ENCODE data around the gene SFXN5. TPM values are rescaled to one million over a fixed set of nuclear protein-coding genes. Genes with fewer than 3 reads are reported as not detected.

The SFXN5 gene
- total RNA-seq, 1 experiment from 2014 or later, result 5.1 TPM

- no peak overlapping the region for H3K9ac ChIP-seq (ENCODE audit: low read length)
These were observed 20.2 kb upstream of the SFXN5 start for GRCh38 chr2:73091696-73092095.

GRCh38 chr2:73091164-73091563, 19.7 kb upstream of the SFXN5 start:
- Histone ChIP-seq H3K27ac (ENCODE audit: low read length) (no peak overlapping the region), H3K4me2 (ENCODE audit: low read depth, low read length, poor library complexity, severe bottlenecking) (no peak overlapping the region), H3K79me2 (ENCODE audit: low read length) (no peaks in the 10 kb centered on the region), H3K9me3 (ENCODE audit: low read length) (no peaks in the 10 kb centered on the region), H3K36me3 (ENCODE audit: insufficient read depth, low read length) (no peaks in the 10 kb centered on the region), H3K9me2 (replicated peaks; ENCODE audit: insufficient read depth, low read length) (no peaks in the 10 kb centered on the region), H3K9ac (ENCODE audit: low read length) (no peak overlapping the region), H4K20me1 (ENCODE audit: insufficient read depth, low read depth, low read length) (no peaks in the 10 kb centered on the region; the same call in 1 of the 2 replicates), H3K4me1 (ENCODE audit: low read length) (no peaks in the 10 kb centered on the region), H3K27me3 (ENCODE audit: low read length) (no peaks in the 10 kb centered on the region), H2AFZ (ENCODE audit: low read length) (no peak overlapping the region), H3K4me3 (ENCODE audit: low read length) (no peak overlapping the region)
- no peak for DNase-seq

More at GRCh38 chr2:73091696-73092095, 20.2 kb upstream of the SFXN5 start:
- no peak overlapping the region for H2AFZ ChIP-seq (ENCODE audit: low read length)
- no peak for DNase-seq
- H3K4me1 ChIP-seq (ENCODE audit: low read length), result no peaks in the 10 kb centered on the region
- no peaks in the 10 kb centered on the region; the same call in 1 of the 2 replicates for H4K20me1 ChIP-seq (ENCODE audit: insufficient read depth, low read depth, low read length)
- no peak overlapping the region for H3K4me3 ChIP-seq (ENCODE audit: low read length)
- H3K27me3 ChIP-seq (ENCODE audit: low read length), result no peaks in the 10 kb centered on the region
- H3K36me3 ChIP-seq (ENCODE audit: insufficient read depth, low read length), result no peaks in the 10 kb centered on the region
- H3K9me2 ChIP-seq (replicated peaks; ENCODE audit: insufficient read depth, low read length), result no peaks in the 10 kb centered on the region
- H3K27ac ChIP-seq (ENCODE audit: low read length), result no peak overlapping the region
- no peak overlapping the region for H3K4me2 ChIP-seq (ENCODE audit: low read depth, low read length, poor library complexity, severe bottlenecking)
- no peaks in the 10 kb centered on the region for H3K9me3 ChIP-seq (ENCODE audit: low read length)
- H3K79me2 ChIP-seq (ENCODE audit: low read length), result no peaks in the 10 kb centered on the region

- no peak for DNase-seq
- H3K36me3 ChIP-seq (ENCODE audit: insufficient read depth, low read length), result no peaks in the 10 kb centered on the region
- H3K4me3 ChIP-seq (ENCODE audit: low read length), result no peak overlapping the region
- H4K20me1 ChIP-seq (ENCODE audit: insufficient read depth, low read depth, low read length), result no peaks in the 10 kb centered on the region
- no peak overlapping the region for H3K4me2 ChIP-seq (ENCODE audit: low read depth, low read length, poor library complexity, severe bottlenecking)
- no peaks in the 10 kb centered on the region for H3K9me3 ChIP-seq (ENCODE audit: low read length)
- no peaks in the 10 kb centered on the region for H3K4me1 ChIP-seq (ENCODE audit: low read length)
- no peak overlapping the region for H3K27ac ChIP-seq (ENCODE audit: low read length)
- H2AFZ ChIP-seq (ENCODE audit: low read length), result no peak overlapping the region
- H3K9me2 ChIP-seq (replicated peaks; ENCODE audit: insufficient read depth, low read length), result no peaks in the 10 kb centered on the region
- H3K79me2 ChIP-seq (ENCODE audit: low read length), result no peaks in the 10 kb centered on the region
- H3K27me3 ChIP-seq (ENCODE audit: low read length), result no peaks in the 10 kb centered on the region
- no peak overlapping the region for H3K9ac ChIP-seq (ENCODE audit: low read length)
These were observed 17.9 kb upstream of the SFXN5 start for GRCh38 chr2:73089270-73090030.

- no peak for DNase-seq
These were observed 17.2 kb upstream of the SFXN5 start for GRCh38 chr2:73088703-73089102.

GRCh38 chr2:73088211-73088610, 16.7 kb upstream of the SFXN5 start:
- Histone ChIP-seq H3K9me2 (replicated peaks; ENCODE audit: insufficient read depth, low read length) (no peaks in the 10 kb centered on the region), H3K4me3 (ENCODE audit: low read length) (no peak overlapping the region), H3K4me1 (ENCODE audit: low read length) (no peaks in the 10 kb centered on the region), H3K9ac (ENCODE audit: low read length) (no peak overlapping the region), H2AFZ (ENCODE audit: low read length) (no peak overlapping the region), H4K20me1 (ENCODE audit: insufficient read depth, low read depth, low read length) (no peaks in the 10 kb centered on the region), H3K27me3 (ENCODE audit: low read length) (no peaks in the 10 kb centered on the region), H3K36me3 (ENCODE audit: insufficient read depth, low read length) (no peaks in the 10 kb centered on the region), H3K27ac (ENCODE audit: low read length) (no peak overlapping the region), H3K9me3 (ENCODE audit: low read length) (no peaks in the 10 kb centered on the region), H3K4me2 (ENCODE audit: low read depth, low read length, poor library complexity, severe bottlenecking) (no peak overlapping the region), H3K79me2 (ENCODE audit: low read length) (no peaks in the 10 kb centered on the region)
- DNase-seq, result no peak

More at GRCh38 chr2:73088703-73089102, 17.2 kb upstream of the SFXN5 start:
- no peaks in the 10 kb centered on the region for H3K4me1 ChIP-seq (ENCODE audit: low read length)
- H2AFZ ChIP-seq (ENCODE audit: low read length), result no peak overlapping the region
- H3K9me3 ChIP-seq (ENCODE audit: low read length), result no peaks in the 10 kb centered on the region
- no peaks in the 10 kb centered on the region for H3K9me2 ChIP-seq (replicated peaks; ENCODE audit: insufficient read depth, low read length)
- no peaks in the 10 kb centered on the region for H3K27me3 ChIP-seq (ENCODE audit: low read length)
- H3K79me2 ChIP-seq (ENCODE audit: low read length), result no peaks in the 10 kb centered on the region
- no peaks in the 10 kb centered on the region for H4K20me1 ChIP-seq (ENCODE audit: insufficient read depth, low read depth, low read length)
- H3K36me3 ChIP-seq (ENCODE audit: insufficient read depth, low read length), result no peaks in the 10 kb centered on the region
- H3K4me3 ChIP-seq (ENCODE audit: low read length), result no peak overlapping the region
- H3K4me2 ChIP-seq (ENCODE audit: low read depth, low read length, poor library complexity, severe bottlenecking), result no peak overlapping the region
- H3K27ac ChIP-seq (ENCODE audit: low read length), result no peak overlapping the region
- H3K9ac ChIP-seq (ENCODE audit: low read length), result no peak overlapping the region

DNA sequence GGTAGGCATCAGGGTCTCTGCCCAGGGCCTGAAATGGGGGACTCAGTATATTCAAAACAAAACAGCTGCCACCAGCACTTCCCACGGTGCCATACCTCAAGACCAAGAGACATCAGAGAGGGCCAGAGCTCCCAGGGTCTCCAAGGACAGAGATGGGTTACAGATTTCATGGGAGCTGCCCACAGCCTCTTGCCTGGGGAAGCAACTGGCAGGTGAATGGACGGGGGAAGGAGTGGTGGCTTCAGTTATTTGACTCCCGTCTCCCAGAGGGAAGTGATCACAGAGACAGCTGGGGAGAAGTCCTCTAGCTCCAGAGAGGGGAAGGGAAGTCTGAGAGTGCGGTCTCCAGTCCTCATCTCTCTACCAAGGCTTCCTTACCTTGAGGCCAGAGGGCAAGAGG, 15.8 kb upstream of the SFXN5 start:
- H3K79me2 ChIP-seq (ENCODE audit: low read length), result no peaks in the 10 kb centered on the region
- H3K9me2 ChIP-seq (replicated peaks; ENCODE audit: insufficient read depth, low read length), result no peaks in the 10 kb centered on the region
- no peak for DNase-seq
- no peak overlapping the region for H3K27ac ChIP-seq (ENCODE audit: low read length)
- no peak overlapping the region for H3K4me2 ChIP-seq (ENCODE audit: low read depth, low read length, poor library complexity, severe bottlenecking)
- no peaks in the 10 kb centered on the region; the same call in 1 of the 2 replicates for H4K20me1 ChIP-seq (ENCODE audit: insufficient read depth, low read depth, low read length)
- no peaks in the 10 kb centered on the region for H3K27me3 ChIP-seq (ENCODE audit: low read length)
- no peak overlapping the region for H3K4me3 ChIP-seq (ENCODE audit: low read length)
- H3K9ac ChIP-seq (ENCODE audit: low read length), result no peak overlapping the region
- no peaks in the 10 kb centered on the region for H3K36me3 ChIP-seq (ENCODE audit: insufficient read depth, low read length)
- no peaks in the 10 kb centered on the region for H3K4me1 ChIP-seq (ENCODE audit: low read length)
- no peak overlapping the region for H2AFZ ChIP-seq (ENCODE audit: low read length)
- no peaks in the 10 kb centered on the region for H3K9me3 ChIP-seq (ENCODE audit: low read length)

DNA sequence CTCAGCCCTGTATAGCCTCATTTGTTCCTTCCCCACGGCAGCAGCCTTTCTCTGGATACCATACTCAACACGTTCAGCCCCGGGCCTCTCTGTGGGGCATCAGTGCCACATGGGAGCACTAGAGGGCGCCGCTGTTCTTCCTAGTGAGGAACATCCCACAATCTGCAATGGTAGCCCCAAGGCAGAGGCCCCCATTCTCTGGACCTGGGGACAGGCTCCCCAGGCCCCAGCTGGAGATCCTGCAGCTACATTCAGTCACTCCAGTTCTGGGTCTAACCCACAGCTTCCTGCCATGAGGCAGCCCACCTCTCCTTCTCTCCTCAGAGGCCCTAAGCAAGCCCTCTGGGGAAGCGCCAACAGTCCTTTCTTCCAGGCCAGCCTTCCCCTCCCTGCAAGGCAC, 14.2 kb upstream of the SFXN5 start:
- H3K79me2 ChIP-seq (ENCODE audit: low read length), result no peaks in the 10 kb centered on the region
- no peaks in the 10 kb centered on the region for H3K4me1 ChIP-seq (ENCODE audit: low read length)
- DNase-seq, result peak; percentile 96
- H3K9ac ChIP-seq (ENCODE audit: low read length), result no peak overlapping the region
- H3K4me2 ChIP-seq (ENCODE audit: low read depth, low read length, poor library complexity, severe bottlenecking), result no peak overlapping the region
- H3K4me3 ChIP-seq (ENCODE audit: low read length), result no peak overlapping the region
- no peaks in the 10 kb centered on the region for H3K9me3 ChIP-seq (ENCODE audit: low read length)
- no peaks in the 10 kb centered on the region for H3K27me3 ChIP-seq (ENCODE audit: low read length)
- H3K27ac ChIP-seq (ENCODE audit: low read length), result no peak overlapping the region
- no peaks in the 10 kb centered on the region for H3K9me2 ChIP-seq (replicated peaks; ENCODE audit: insufficient read depth, low read length)
- no peak overlapping the region for H2AFZ ChIP-seq (ENCODE audit: low read length)
- H3K36me3 ChIP-seq (ENCODE audit: insufficient read depth, low read length), result no peaks in the 10 kb centered on the region
- H4K20me1 ChIP-seq (ENCODE audit: insufficient read depth, low read depth, low read length), result no peaks in the 10 kb centered on the region; the same call in 1 of the 2 replicates

- DNase-seq, result no peak
- Histone ChIP-seq H3K9ac (ENCODE audit: low read length) (no peak overlapping the region), H3K9me2 (replicated peaks; ENCODE audit: insufficient read depth, low read length) (no peaks in the 10 kb centered on the region), H3K27me3 (ENCODE audit: low read length) (no peaks in the 10 kb centered on the region), H2AFZ (ENCODE audit: low read length) (no peak overlapping the region), H4K20me1 (ENCODE audit: insufficient read depth, low read depth, low read length) (no peaks in the 10 kb centered on the region; the same call in 1 of the 2 replicates), H3K4me1 (ENCODE audit: low read length) (no peaks in the 10 kb centered on the region), H3K4me2 (ENCODE audit: low read depth, low read length, poor library complexity, severe bottlenecking) (no peak overlapping the region), H3K27ac (ENCODE audit: low read length) (no peak overlapping the region), H3K79me2 (ENCODE audit: low read length) (no peaks in the 10 kb centered on the region), H3K9me3 (ENCODE audit: low read length) (no peaks in the 10 kb centered on the region), H3K4me3 (ENCODE audit: low read length) (no peak overlapping the region), H3K36me3 (ENCODE audit: insufficient read depth, low read length) (no peaks in the 10 kb centered on the region)
These were observed 13.5 kb upstream of the SFXN5 start for GRCh38 chr2:73084971-73085370.

Data from Karpas-422 (cell line).